Fibroblast of lung (primary cell): Measurements from ENCODE around the gene NDC80. TPM values are rescaled to one million over a fixed set of nuclear protein-coding genes. Genes with fewer than 3 reads are reported as not detected.
A peak's percentile ranks its signal among the peaks of the same experiment; 100 is the strongest.

ENCODE experiments used
- DNase-seq, 2 donors: peaks; one replicate each; pipeline versions ENCODE4 v3.0.0 to v3.0.0-alpha.2; 2010; ENCODE audit warnings: low read depth in 2 of 2
- H2AFZ ChIP-seq: 2 replicates; pipeline ENCODE4 v1.5.1; 2012; ENCODE audit warnings: low read length, control low read depth, inconsistent platforms
- H3K27ac ChIP-seq: 2 replicates; pipeline ENCODE4 v1.5.1; 2011; ENCODE audit warnings: low read length, control low read depth; ENCODE audit not compliant: insufficient read depth
- H3K27me3 ChIP-seq: 2 replicates; pipeline ENCODE4 v1.5.1; 2011; ENCODE audit warnings: mild to moderate bottlenecking, low read length; ENCODE audit not compliant: control insufficient read depth, insufficient read depth
- H3K36me3 ChIP-seq: 2 replicates; pipeline ENCODE4 v1.5.1; 2011; ENCODE audit warnings: low read length; ENCODE audit not compliant: control insufficient read depth, insufficient read depth
- H3K4me1 ChIP-seq: 2 replicates; pipeline ENCODE4 v1.5.1; 2011; ENCODE audit warnings: low read length; ENCODE audit not compliant: control insufficient read depth, insufficient read depth; ENCODE audit errors: extremely low read depth
- H3K4me2 ChIP-seq: 2 replicates; pipeline ENCODE4 v1.5.1; 2011; ENCODE audit warnings: low read length, control low read depth; ENCODE audit not compliant: insufficient read depth; ENCODE audit errors: extremely low read depth
- H3K4me3 ChIP-seq, 4 experiments: fragments of 200-600 bp in 1 of 4; sonication (generic) in 1 of 4; replicated peaks in 1 of 4; 2 replicates each; pipeline ENCODE4 v1.5.1; 2011 to 2016; ENCODE audit warnings: low read length in 4 of 4, low read depth in 3 of 4, mild to moderate bottlenecking in 3 of 4, control low read depth in 2 of 4, inconsistent platforms in 1 of 4, mixed read lengths in 1 of 4; ENCODE audit not compliant: insufficient read depth in 1 of 4; ENCODE audit errors: control extremely low read depth in 1 of 4
- H3K79me2 ChIP-seq: 2 replicates; pipeline ENCODE4 v1.5.1; 2012; ENCODE audit warnings: mild to moderate bottlenecking, low read length, inconsistent platforms; ENCODE audit not compliant: control insufficient read depth, insufficient read depth
- H3K9ac ChIP-seq: 2 replicates; pipeline ENCODE4 v1.5.1; 2011; ENCODE audit warnings: mild to moderate bottlenecking, low read length, control low read depth; ENCODE audit not compliant: insufficient read depth
- H3K9me3 ChIP-seq: 2 replicates; pipeline ENCODE4 v1.5.1; 2012; ENCODE audit warnings: low read depth, low read length; ENCODE audit not compliant: control insufficient read depth, insufficient read depth
- H4K20me1 ChIP-seq: 2 replicates; pipeline ENCODE4 v1.5.1; 2011; ENCODE audit warnings: low read length; ENCODE audit not compliant: control insufficient read depth, insufficient read depth; ENCODE audit errors: extremely low read depth
- CTCF ChIP-seq, 2 donors: IDR thresholded peaks in 1 of 2; conservative IDR thresholded peaks in 1 of 2; 1 replicate in 1 of 2; 2 replicates in 1 of 2; pipeline ENCODE4 v1.5.1; 2011 to 2012; ENCODE audit warnings: low read length in 2 of 2, control low read depth in 1 of 2, inconsistent platforms in 1 of 2, low read depth in 1 of 2, mild to moderate bottlenecking in 1 of 2
- EZH2 ChIP-seq: IDR thresholded peaks from 2 replicates; pipeline ENCODE4 v1.5.1; 2012; ENCODE audit warnings: low read length, control low read depth, mild to moderate bottlenecking; ENCODE audit errors: missing control alignments
- polyA plus RNA-seq, 2 donors: library from polyadenylated mRNA; depleted of rRNA in 1 of 2; stranded (reverse) in 1 of 2; unstranded in 1 of 2; fragments of >200 nt; gene quantifications; 2 replicates each; pipeline ENCODE4 v1.2.1, GENCODE V29; 2011 to 2012; ENCODE audit warnings: missing spikeins in 1 of 2
- total RNA-seq: library from RNA; depleted of rRNA; stranded (reverse); fragments of >200 nt; gene quantifications from 2 replicates; pipeline ENCODE4 v1.2.1, GENCODE V29; 2014

Gene NDC80
- total and polyA plus RNA-seq, 2 donors (not counting 1 experiment from before 2014, with no cell fraction given) = 8.3 to 9.7 TPM

- Histone ChIP-seq H3K9me3 (no peaks in the 10 kb centered on the region), H3K4me3 (peak overlapping the region; percentile 50 to 92 (median 82)), H4K20me1 (no peaks in the 10 kb centered on the region), H2AFZ (peak overlapping the region; percentile 46), H3K4me2 (peak overlapping the region; percentile 91), H3K27ac (no peak overlapping the region), H3K27me3 (no peaks in the 10 kb centered on the region), H3K79me2 (peaks cover 66% of the 10 kb centered on the region), H3K9ac (no peak overlapping the region), H3K4me1 (peaks cover 7% of the 10 kb centered on the region), H3K36me3 (no peaks in the 10 kb centered on the region)
- peak in 1 of 2 donors; percentile 26 for DNase-seq
- no peak for TF ChIP-seq EZH2
- no peak for TF ChIP-seq CTCF (conservative IDR thresholded peaks at IDR 0.05 in 1 of 2, IDR thresholded peaks at IDR 0.05 in 1 of 2; ENCODE audit: low read depth in 1 of 2, low read length in 2 of 2)
These were observed 1.5 kb downstream of the NDC80 start for GRCh38 chr18:2572892-2573291.

GRCh38 chr18:2573408-2573807, 2.1 kb downstream of the NDC80 start:
- DNase-seq = no peak
- Histone ChIP-seq H3K4me3 (peak overlapping the region; percentile 22 to 92 (median 68)), H3K36me3 (no peaks in the 10 kb centered on the region), H4K20me1 (no peaks in the 10 kb centered on the region), H2AFZ (peak overlapping the region; percentile 72), H3K4me1 (peaks cover 7% of the 10 kb centered on the region), H3K79me2 (peaks cover 63% of the 10 kb centered on the region), H3K9ac (no peak overlapping the region), H3K27ac (no peak overlapping the region), H3K9me3 (no peaks in the 10 kb centered on the region), H3K4me2 (peak overlapping the region; percentile 91), H3K27me3 (no peaks in the 10 kb centered on the region)
- TF ChIP-seq CTCF (conservative IDR thresholded peaks at IDR 0.05 in 1 of 2, IDR thresholded peaks at IDR 0.05 in 1 of 2; ENCODE audit: low read depth in 1 of 2, low read length in 2 of 2) = no peak
- TF ChIP-seq EZH2 = no peak

- Histone ChIP-seq H3K79me2 (no peaks in the 10 kb centered on the region), H3K36me3 (peaks cover 2% of the 10 kb centered on the region), H3K27me3 (no peaks in the 10 kb centered on the region), H3K4me1 (peaks cover 3% of the 10 kb centered on the region), H3K9ac (no peak overlapping the region), H3K4me3 (no peak overlapping the region), H3K9me3 (no peaks in the 10 kb centered on the region), H3K4me2 (no peak overlapping the region), H4K20me1 (no peaks in the 10 kb centered on the region), H2AFZ (peak overlapping the region; percentile 26), H3K27ac (no peak overlapping the region)
- TF ChIP-seq EZH2 (no peak), CTCF (conservative IDR thresholded peaks at IDR 0.05 in 1 of 2, IDR thresholded peaks at IDR 0.05 in 1 of 2; ENCODE audit: low read depth in 1 of 2, low read length in 2 of 2) (no peak)
- no peak for DNase-seq
These were observed 16.4 kb downstream of the NDC80 start for GRCh38 chr18:2587788-2588187.
